Measurements from ENCODE around the gene MUSK. TPM values are rescaled to one million over a fixed set of nuclear protein-coding genes. Genes with fewer than 3 reads are reported as not detected.
A peak's percentile ranks its signal among the peaks of the same experiment; 100 is the strongest.
"Not testable (repeated sequence)": the region's sequence is repeated elsewhere in the genome, so short reads cannot be mapped to it uniquely, and the experiment has no call there.

Gene MUSK
- total RNA-seq, 2 donors from 2014 or later: 0.71 TPM; not detected in 1

GRCh38 chr9:110825950-110826349, 157.4 kb downstream of the MUSK start:
- TF ChIP-seq CTCF (IDR thresholded peaks at IDR 0.05): no peak

GRCh38 chr9:110826400-110826799, 157.8 kb downstream of the MUSK start:
- H3K9me3 ChIP-seq; H3K4me3 ChIP-seq; H3K27me3 ChIP-seq (replicated peaks; ENCODE audit: insufficient read depth); DNase-seq (ENCODE audit: low spot score); ATAC-seq (ENCODE audit: insufficient number of reproducible peaks, low FRiP score, low read depth); H3K36me3 ChIP-seq; H3K27ac ChIP-seq: not testable (repeated sequence)
- peaks cover 3 to 24% of the 10 kb centered on the region in 2 donors for H3K4me1 ChIP-seq (ENCODE audit: control insufficient read depth in 1 of 2, low read depth in 2 of 2)

More at GRCh38 chr9:110825950-110826349, 157.4 kb downstream of the MUSK start:
- H3K36me3 ChIP-seq: no peaks in the 10 kb centered on the region
- H3K27ac ChIP-seq: no peak overlapping the region
- no peak overlapping the region for H3K4me3 ChIP-seq
- H3K9me3 ChIP-seq: no peaks in the 10 kb centered on the region
- DNase-seq (ENCODE audit: low spot score): no peak
- no peaks in the 10 kb centered on the region for H3K27me3 ChIP-seq (replicated peaks; ENCODE audit: insufficient read depth)
- ATAC-seq (ENCODE audit: insufficient number of reproducible peaks, low FRiP score, low read depth): no peak
- H3K4me1 ChIP-seq (ENCODE audit: control insufficient read depth in 1 of 2, low read depth in 2 of 2): peaks cover 3 to 26% of the 10 kb centered on the region in 2 donors

- Histone ChIP-seq H3K27ac (peak overlapping the region; percentile 15 to 53), H3K4me1 (ENCODE audit: control insufficient read depth in 1 of 2, low read depth in 2 of 2) (peaks cover 3 to 19% of the 10 kb centered on the region in 2 donors), H3K36me3 (no peaks in the 10 kb centered on the region), H3K27me3 (replicated peaks; ENCODE audit: insufficient read depth) (no peaks in the 10 kb centered on the region), H3K4me3 (peak overlapping the region; percentile 49), H3K9me3 (no peaks in the 10 kb centered on the region)
- DNase-seq (ENCODE audit: low spot score) (peak; percentile 65), ATAC-seq (ENCODE audit: insufficient number of reproducible peaks, low FRiP score, low read depth) (peak; percentile 75)
- TF ChIP-seq CTCF (IDR thresholded peaks at IDR 0.05): no peak
These were observed 159.7 kb downstream of the MUSK start for GRCh38 chr9:110828264-110828663.

- H3K9me3 ChIP-seq: no peaks in the 10 kb centered on the region
- H3K4me3 ChIP-seq: no peak overlapping the region
- TF ChIP-seq CTCF (IDR thresholded peaks at IDR 0.05): no peak
- no peaks in the 10 kb centered on the region for H3K36me3 ChIP-seq
- DNase-seq (ENCODE audit: low spot score) (no peak), ATAC-seq (ENCODE audit: insufficient number of reproducible peaks, low FRiP score, low read depth) (no peak)
- H3K27ac ChIP-seq: no peak overlapping the region
- H3K4me1 ChIP-seq (ENCODE audit: control insufficient read depth in 1 of 2, low read depth in 2 of 2): peaks cover 3 to 19% of the 10 kb centered on the region in 2 donors
- H3K27me3 ChIP-seq (replicated peaks; ENCODE audit: insufficient read depth): no peaks in the 10 kb centered on the region
These were observed 161.9 kb downstream of the MUSK start for GRCh38 chr9:110830495-110830894.

GRCh38 chr9:110832926-110833325, 164.3 kb downstream of the MUSK start:
- Histone ChIP-seq H3K36me3 (no peaks in the 10 kb centered on the region), H3K27ac (no peak overlapping the region), H3K4me3 (no peak overlapping the region), H3K9me3 (no peaks in the 10 kb centered on the region), H3K4me1 (ENCODE audit: control insufficient read depth in 1 of 2, low read depth in 2 of 2) (peaks cover 6 to 15% of the 10 kb centered on the region in 2 donors), H3K27me3 (replicated peaks; ENCODE audit: insufficient read depth) (no peaks in the 10 kb centered on the region)
- DNase-seq (ENCODE audit: low spot score) (no peak), ATAC-seq (ENCODE audit: insufficient number of reproducible peaks, low FRiP score, low read depth) (no peak)
- no peak for TF ChIP-seq CTCF (IDR thresholded peaks at IDR 0.05)

GRCh38 chr9:110835404-110835803, 166.8 kb downstream of the MUSK start:
- no peaks in the 10 kb centered on the region for H3K36me3 ChIP-seq
- DNase-seq (ENCODE audit: low spot score): no peak
- H3K27me3 ChIP-seq (replicated peaks; ENCODE audit: insufficient read depth): no peaks in the 10 kb centered on the region
- H3K4me1 ChIP-seq (ENCODE audit: control insufficient read depth in 1 of 2, low read depth in 2 of 2): peaks cover 0 to 4% of the 10 kb centered on the region in 2 donors
- ATAC-seq (ENCODE audit: insufficient number of reproducible peaks, low FRiP score, low read depth): no peak
- H3K27ac ChIP-seq: no peak overlapping the region
- no peaks in the 10 kb centered on the region for H3K9me3 ChIP-seq
- no peak overlapping the region for H3K4me3 ChIP-seq
- TF ChIP-seq CTCF (IDR thresholded peaks at IDR 0.05): no peak
